Measurements from ENCODE around the gene DDR2.
"Not testable (repeated sequence)": the region's sequence is repeated elsewhere in the genome, so short reads cannot be mapped to it uniquely, and the experiment has no call there.

DDR2 gene

GRCh38 chr1:162774007-162774406, 141.7 kb downstream of the DDR2 start:
- no peak overlapping the region for H3K4me3 ChIP-seq (ENCODE audit: low read depth, low read length)
- no peak for TF ChIP-seq POLR2A (IDR thresholded peaks at IDR 0.05; ENCODE audit: extremely low read depth, insufficient read length)
- no peak for TF ChIP-seq MAX (IDR thresholded peaks at IDR 0.05; ENCODE audit: low read depth, low read length)
- no peak for TF ChIP-seq MYC (IDR thresholded peaks at IDR 0.05; ENCODE audit: low read depth, low read length)
- TF ChIP-seq CTCF (IDR thresholded peaks at IDR 0.05; ENCODE audit: low read depth, low read length), result no peak
- no peak for DNase-seq (ENCODE audit: low read depth)

GRCh38 chr1:162779043-162779442, 146.8 kb downstream of the DDR2 start:
- H3K4me3 ChIP-seq (ENCODE audit: low read depth, low read length), result no peak overlapping the region

GRCh38 chr1:162782671-162783070, 150.4 kb downstream of the DDR2 start:
- no peak overlapping the region for H3K4me3 ChIP-seq (ENCODE audit: low read depth, low read length)
- DNase-seq (ENCODE audit: low read depth), result no peak
- TF ChIP-seq POLR2A (IDR thresholded peaks at IDR 0.05; ENCODE audit: extremely low read depth, insufficient read length) (no peak), MYC (IDR thresholded peaks at IDR 0.05; ENCODE audit: low read depth, low read length) (no peak), CTCF (IDR thresholded peaks at IDR 0.05; ENCODE audit: low read depth, low read length) (no peak), MAX (IDR thresholded peaks at IDR 0.05; ENCODE audit: low read depth, low read length) (no peak)

More at GRCh38 chr1:162779043-162779442, 146.8 kb downstream of the DDR2 start:
- TF ChIP-seq CTCF (IDR thresholded peaks at IDR 0.05; ENCODE audit: low read depth, low read length) (no peak), MAX (IDR thresholded peaks at IDR 0.05; ENCODE audit: low read depth, low read length) (no peak), MYC (IDR thresholded peaks at IDR 0.05; ENCODE audit: low read depth, low read length) (no peak), POLR2A (IDR thresholded peaks at IDR 0.05; ENCODE audit: extremely low read depth, insufficient read length) (no peak)
- no peak for DNase-seq (ENCODE audit: low read depth)

- DNase-seq (ENCODE audit: low read depth); H3K4me3 ChIP-seq (ENCODE audit: low read depth, low read length): not testable (repeated sequence)
Measured at GRCh38 chr1:162784926-162785325, 152.7 kb downstream of the DDR2 start.

GRCh38 chr1:162788783-162789182, 156.5 kb downstream of the DDR2 start:
- H3K4me3 ChIP-seq (ENCODE audit: low read depth, low read length); DNase-seq (ENCODE audit: low read depth): not testable (repeated sequence)

GRCh38 chr1:162790303-162790984, 158.2 kb downstream of the DDR2 start, which contains the start of gene HSD17B7:
HSD17B7 (plus strand) TSS chr1:162790702; CDS start chr1:162790801, 99 bp downstream.
- peak within 1 kb of the TSS; percentile 65 for H3K4me3 ChIP-seq (ENCODE audit: low read depth, low read length)
- TF ChIP-seq POLR2A (IDR thresholded peaks at IDR 0.05; ENCODE audit: extremely low read depth, insufficient read length), result peak; percentile 46
- DNase-seq (ENCODE audit: low read depth), result peak; percentile 80

GRCh38 chr1:162790985-162791357, 158.7 kb downstream of the DDR2 start:
- peak overlapping the region; percentile 65 for H3K4me3 ChIP-seq (ENCODE audit: low read depth, low read length)
- DNase-seq (ENCODE audit: low read depth), result peak; percentile 4

- H3K4me3 ChIP-seq (ENCODE audit: low read depth, low read length); DNase-seq (ENCODE audit: low read depth): not testable (repeated sequence)
Measured at GRCh38 chr1:162794284-162794683, 162.0 kb downstream of the DDR2 start.

GRCh38 chr1:162796617-162797279, 164.5 kb downstream of the DDR2 start:
- not testable (repeated sequence) for H3K4me3 ChIP-seq (ENCODE audit: low read depth, low read length); DNase-seq (ENCODE audit: low read depth)

- DNase-seq (ENCODE audit: low read depth), result peak; percentile 37
- H3K4me3 ChIP-seq (ENCODE audit: low read depth, low read length), result not testable (repeated sequence)
Measured at GRCh38 chr1:162799995-162800830, 167.9 kb downstream of the DDR2 start.

GRCh38 chr1:162807503-162807902, 175.2 kb downstream of the DDR2 start:
- not testable (repeated sequence) for DNase-seq (ENCODE audit: low read depth); H3K4me3 ChIP-seq (ENCODE audit: low read depth, low read length)

- H3K4me3 ChIP-seq (ENCODE audit: low read depth, low read length); DNase-seq (ENCODE audit: low read depth): not testable (repeated sequence)
Measured at GRCh38 chr1:162812357-162812756, 180.1 kb downstream of the DDR2 start.

- DNase-seq (ENCODE audit: low read depth); H3K4me3 ChIP-seq (ENCODE audit: low read depth, low read length): not testable (repeated sequence)
Measured at GRCh38 chr1:162818136-162818535, 185.9 kb downstream of the DDR2 start.
